ENCODE data around the gene SLC16A3. TPM values are rescaled to one million over a fixed set of nuclear protein-coding genes. Genes with fewer than 3 reads are reported as not detected.

The SLC16A3 gene
- total RNA-seq, 2 donors from 2014 or later: 2.0 to 5.4 TPM

GRCh38 chr17:82235775-82236141, 6.9 kb downstream of the SLC16A3 start:
- DNase-seq (peak in 2 of 4 donors; percentile 22 to 56), ATAC-seq (no peak)
- TF ChIP-seq CTCF (IDR thresholded peaks at IDR 0.05) (no peak), POLR2A (IDR thresholded peaks at IDR 0.05) (no peak)
- no peak overlapping the region for H3K4me3 ChIP-seq
- intact Hi-C loops (cut with DNase I): loop anchor here (5.0 kb wide), 1 partner anchor 87 kb away; no protein-coding TSS in a partner anchor
- H3K27me3 ChIP-seq: no peaks in the 10 kb centered on the region
- H3K9me3 ChIP-seq: no peaks in the 10 kb centered on the region
- H3K27ac ChIP-seq: no peak overlapping the region
- peaks cover 48% of the 10 kb centered on the region for H3K4me1 ChIP-seq
- 40% methylated on average over 15 of the region's 15 CpGs; no CpG with 5 or more reads in 1 of the 2 donors for WGBS, 2 donors
- H3K36me3 ChIP-seq (replicated peaks in 1 of 2; ENCODE audit: insufficient read depth in 1 of 2, low read depth in 2 of 2): peaks cover 0 to 3% of the 10 kb centered on the region in 2 donors

DNA sequence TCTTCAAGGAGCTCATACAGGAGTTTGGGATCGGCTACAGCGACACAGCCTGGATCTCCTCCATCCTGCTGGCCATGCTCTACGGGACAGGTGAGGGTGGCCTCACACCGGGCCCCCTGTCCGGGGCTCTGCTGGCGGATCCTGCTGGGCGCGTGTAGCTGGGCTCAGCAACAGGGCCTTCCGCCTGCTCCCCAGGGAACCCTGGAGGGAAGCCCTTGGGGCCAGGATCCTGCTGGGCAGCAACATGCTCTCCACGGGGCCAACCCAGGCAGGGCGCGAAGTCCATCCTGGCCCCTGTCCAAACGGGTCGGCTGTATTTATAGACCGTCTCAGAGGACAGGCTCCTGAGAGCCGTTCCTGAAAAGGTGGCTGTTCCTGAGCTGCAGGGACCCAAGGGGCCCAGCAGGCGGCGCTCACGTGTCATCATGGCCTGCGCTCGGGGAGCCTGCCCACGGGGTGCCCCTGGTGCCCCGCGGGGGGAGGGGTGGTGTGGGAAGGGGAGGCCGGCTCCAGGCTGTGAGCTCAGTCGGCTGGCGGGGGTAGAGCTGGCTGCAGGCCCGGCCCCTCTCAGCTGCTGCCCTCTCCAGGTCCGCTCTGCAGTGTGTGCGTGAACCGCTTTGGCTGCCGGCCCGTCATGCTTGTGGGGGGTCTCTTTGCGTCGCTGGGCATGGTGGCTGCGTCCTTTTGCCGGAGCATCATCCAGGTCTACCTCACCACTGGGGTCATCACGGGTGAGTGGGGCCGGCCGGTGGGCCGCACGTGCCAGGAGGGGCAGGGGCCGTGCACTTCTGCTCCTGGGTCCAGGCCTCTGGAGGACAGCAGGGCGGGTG, 7.5 kb downstream of the SLC16A3 start:
- intact Hi-C loops (cut with DNase I): loop anchor here (5.0 kb wide), 1 partner anchor 86 kb away; no protein-coding TSS in a partner anchor
- Histone ChIP-seq H3K27me3 (no peaks in the 10 kb centered on the region), H3K4me3 (no peak overlapping the region), H3K27ac (peak overlapping the region in 1 of 4 donors; percentile 17), H3K36me3 (replicated peaks in 1 of 2; ENCODE audit: insufficient read depth in 1 of 2, low read depth in 2 of 2) (peaks cover 0 to 3% of the 10 kb centered on the region in 2 donors), H3K4me1 (peaks cover 48% of the 10 kb centered on the region), H3K9me3 (no peaks in the 10 kb centered on the region)
- ATAC-seq (peak; percentile 69), DNase-seq (peak; percentile 74 to 82 (median 77))
- TF ChIP-seq CTCF (IDR thresholded peaks at IDR 0.05) (peak; percentile 84 to 95 (median 90)), POLR2A (IDR thresholded peaks at IDR 0.05) (no peak)
- 29 to 43% methylated on average over 7 to 41 of the region's 44 CpGs for WGBS, 2 donors

DNA sequence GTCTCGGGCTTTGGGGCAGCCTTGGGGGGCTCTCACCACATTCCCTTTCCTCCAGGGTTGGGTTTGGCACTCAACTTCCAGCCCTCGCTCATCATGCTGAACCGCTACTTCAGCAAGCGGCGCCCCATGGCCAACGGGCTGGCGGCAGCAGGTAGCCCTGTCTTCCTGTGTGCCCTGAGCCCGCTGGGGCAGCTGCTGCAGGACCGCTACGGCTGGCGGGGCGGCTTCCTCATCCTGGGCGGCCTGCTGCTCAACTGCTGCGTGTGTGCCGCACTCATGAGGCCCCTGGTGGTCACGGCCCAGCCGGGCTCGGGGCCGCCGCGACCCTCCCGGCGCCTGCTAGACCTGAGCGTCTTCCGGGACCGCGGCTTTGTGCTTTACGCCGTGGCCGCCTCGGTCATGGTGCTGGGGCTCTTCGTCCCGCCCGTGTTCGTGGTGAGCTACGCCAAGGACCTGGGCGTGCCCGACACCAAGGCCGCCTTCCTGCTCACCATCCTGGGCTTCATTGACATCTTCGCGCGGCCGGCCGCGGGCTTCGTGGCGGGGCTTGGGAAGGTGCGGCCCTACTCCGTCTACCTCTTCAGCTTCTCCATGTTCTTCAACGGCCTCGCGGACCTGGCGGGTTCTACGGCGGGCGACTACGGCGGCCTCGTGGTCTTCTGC, 8.4 kb downstream of the SLC16A3 start:
- intact Hi-C loops (cut with DNase I): loop anchor here (5.0 kb wide), 1 partner anchor 85 kb away; no protein-coding TSS in a partner anchor
- no peak for ATAC-seq
- peak overlapping the region in 1 of 4 donors; percentile 17 for H3K27ac ChIP-seq
- H3K4me3 ChIP-seq: no peak overlapping the region
- H3K36me3 ChIP-seq (replicated peaks in 1 of 2; ENCODE audit: insufficient read depth in 1 of 2, low read depth in 2 of 2): peaks cover 0 to 3% of the 10 kb centered on the region in 2 donors
- H3K9me3 ChIP-seq: no peaks in the 10 kb centered on the region
- TF ChIP-seq POLR2A (IDR thresholded peaks at IDR 0.05) (no peak), CTCF (IDR thresholded peaks at IDR 0.05) (peak in 2 of 7 experiments; percentile 2 to 4)
- DNase-seq: peak in 1 of 4 donors; percentile 50
- H3K4me1 ChIP-seq: peaks cover 48% of the 10 kb centered on the region
- WGBS, 2 donors: 93% methylated on average over 45 of the region's 59 CpGs; no CpG with 5 or more reads in 1 of the 2 donors
- no peaks in the 10 kb centered on the region for H3K27me3 ChIP-seq

- H3K36me3 ChIP-seq (replicated peaks in 1 of 2; ENCODE audit: insufficient read depth in 1 of 2, low read depth in 2 of 2): peaks cover 0 to 3% of the 10 kb centered on the region in 2 donors
- DNase-seq (no peak), ATAC-seq (no peak)
- H3K9me3 ChIP-seq: no peaks in the 10 kb centered on the region
- no peak overlapping the region for H3K4me3 ChIP-seq
- H3K27me3 ChIP-seq: no peaks in the 10 kb centered on the region
- H3K4me1 ChIP-seq: peaks cover 54% of the 10 kb centered on the region
- H3K27ac ChIP-seq: peak overlapping the region in 2 of 4 donors; percentile 30 to 42
- intact Hi-C loops (cut with DNase I): loop anchor here (5.0 kb wide), 1 partner anchor 84 kb away; no protein-coding TSS in a partner anchor
- WGBS, 2 donors: 72 to 83% methylated on average over 2 to 29 of the region's 34 CpGs
- TF ChIP-seq POLR2A (IDR thresholded peaks at IDR 0.05): no peak
- TF ChIP-seq CTCF (IDR thresholded peaks at IDR 0.05): no peak
Measured at GRCh38 chr17:82237746-82238471, 9.1 kb downstream of the SLC16A3 start.

All from body of pancreas (tissue), 4 donors.